Posterior vena cava (tissue), 2 donors: Measurements from ENCODE around the gene GGPS1. TPM values are rescaled to one million over a fixed set of nuclear protein-coding genes. Genes with fewer than 3 reads are reported as not detected.
"Not testable (repeated sequence)": the region's sequence is repeated elsewhere in the genome, so short reads cannot be mapped to it uniquely, and the experiment has no call there.

Source experiments
- DNase-seq: peaks from one replicate; pipeline ENCODE4 v3.0.0-alpha.2; 2020; ENCODE audit warnings: low spot score
- intact Hi-C, 2 donors: fragments of 100-400 bp; cut with DNase I; formaldehyde crosslinking; loops; one replicate each; pipeline versions ENCODE4 v1.14.1 to v1.14.2; 2022 to 2023
- total RNA-seq, 2 donors: library from RNA; stranded (reverse); fragmentation: NEBNext Ultra II Directional; extraction: Animal tissue kit (Norgen Biotek cat#: 25700); gene quantifications; one replicate each; pipeline ENCODE4 v1.2.1, GENCODE V29; 2021
- donor health status: DM: yes; HTN: yes; CAD: no.
- donor health status: DM: yes; HTN: yes; CAD: no.

The GGPS1 gene
- total RNA-seq, 2 donors from 2014 or later = 30.8 to 36.9 TPM

- intact Hi-C loops = loop anchor here in 1 of 2 donors (10.0 kb wide), 1 partner anchor 53 kb away; no protein-coding TSS in a partner anchor
- DNase-seq = peak; percentile 95
These were observed 655 bp upstream of the GGPS1 start, which contains the start of gene ARID4B for GRCh38 chr1:235327559-235328270. ARID4B (minus strand) TSS chr1:235328179; CDS start chr1:235326919, 1,260 bp downstream.

- DNase-seq = no peak
- intact Hi-C loops = loop anchor here in 1 of 2 donors (10.0 kb wide), 1 partner anchor 55 kb away; no protein-coding TSS in a partner anchor
These were observed 951 bp downstream of the GGPS1 start for GRCh38 chr1:235329139-235329902.

- no peak for DNase-seq
These were observed 2.5 kb downstream of the GGPS1 start for GRCh38 chr1:235330918-235331285.

GRCh38 chr1:235331401-235331800, 3.0 kb downstream of the GGPS1 start:
- intact Hi-C loops = no loop called here
- no peak for DNase-seq

More at GRCh38 chr1:235330918-235331285, 2.5 kb downstream of the GGPS1 start:
- intact Hi-C loops = no loop called here

GRCh38 chr1:235336903-235337302, 8.5 kb downstream of the GGPS1 start:
- no peak for DNase-seq
- intact Hi-C loops = no loop called here

GRCh38 chr1:235339746-235340145, 11.4 kb downstream of the GGPS1 start:
- DNase-seq = no peak
- intact Hi-C loops = no loop called here

GRCh38 chr1:235341334-235341733, 13.0 kb downstream of the GGPS1 start:
- DNase-seq = no peak
- intact Hi-C loops = no loop called here

GRCh38 chr1:235342039-235342438, 13.7 kb downstream of the GGPS1 start:
- DNase-seq = no peak
- intact Hi-C loops = no loop called here

- intact Hi-C loops = no loop called here
- no peak for DNase-seq
These were observed 14.1 kb downstream of the GGPS1 start for GRCh38 chr1:235342471-235342870.

GRCh38 chr1:235343726-235344125, 15.4 kb downstream of the GGPS1 start:
- no peak for DNase-seq
- intact Hi-C loops = no loop called here

GRCh38 chr1:235351441-235351840, 23.1 kb downstream of the GGPS1 start:
- no peak for DNase-seq
- intact Hi-C loops = no loop called here

GRCh38 chr1:235351898-235352297, 23.5 kb downstream of the GGPS1 start:
- intact Hi-C loops = no loop called here
- no peak for DNase-seq

GRCh38 chr1:235357485-235358373, 29.4 kb downstream of the GGPS1 start:
- DNase-seq = no peak
- intact Hi-C loops = no loop called here

GRCh38 chr1:235358899-235359298, 30.5 kb downstream of the GGPS1 start:
- intact Hi-C loops = no loop called here
- DNase-seq = no peak

- intact Hi-C loops, DNase-seq: not testable (repeated sequence)
These were observed 35.8 kb downstream of the GGPS1 start for GRCh38 chr1:235364189-235364588.

GRCh38 chr1:235366286-235366685, 37.9 kb downstream of the GGPS1 start:
- intact Hi-C loops = no loop called here
- no peak for DNase-seq

- intact Hi-C loops = no loop called here
- peak; percentile 99 for DNase-seq
These were observed 38.9 kb downstream of the GGPS1 start, which contains the start of gene TBCE for GRCh38 chr1:235367000-235367908. TBCE (plus strand) TSS chr1:235367427; CDS start chr1:235380050, 12,623 bp downstream.

- DNase-seq = no peak
- intact Hi-C loops = no loop called here
These were observed 40.1 kb downstream of the GGPS1 start for GRCh38 chr1:235368428-235368827.
